ENCODE measurements around the gene ADAMTS20.
"Not testable (repeated sequence)": the region's sequence is repeated elsewhere in the genome, so short reads cannot be mapped to it uniquely, and the experiment has no call there.

Gene ADAMTS20

DNA sequence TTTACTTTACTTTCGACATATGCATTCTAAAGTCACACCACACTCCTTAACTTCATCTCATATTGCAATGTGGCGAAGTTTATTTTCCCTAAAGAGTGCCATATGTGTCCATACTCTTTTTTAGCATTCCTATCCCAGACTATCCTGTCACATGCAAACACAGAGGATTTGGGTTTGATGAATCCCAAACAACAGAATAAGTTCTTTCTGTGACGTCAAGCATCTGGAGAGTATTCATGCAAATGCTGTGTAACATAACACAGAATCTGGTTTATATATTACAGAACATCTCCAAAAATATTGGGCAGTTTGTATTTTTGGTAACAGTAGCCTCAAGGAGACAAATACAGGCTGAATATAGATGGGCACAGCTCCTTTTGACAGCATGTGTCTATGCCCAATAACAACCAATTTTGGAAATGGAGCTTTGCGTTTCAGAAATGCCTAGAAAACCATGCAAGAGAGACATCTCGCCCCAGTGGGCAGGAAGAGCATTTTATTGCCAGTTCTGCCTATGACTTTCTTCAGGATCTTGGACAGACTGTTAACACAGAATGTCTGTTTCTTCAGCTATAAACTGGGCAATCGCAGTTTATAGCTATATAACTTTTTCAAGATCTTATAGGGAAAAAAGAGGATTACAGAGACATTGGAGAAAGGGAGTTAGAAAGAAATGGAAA lies 190.8 kb downstream of the ADAMTS20 start:
- DNase-seq: no peak

DNA sequence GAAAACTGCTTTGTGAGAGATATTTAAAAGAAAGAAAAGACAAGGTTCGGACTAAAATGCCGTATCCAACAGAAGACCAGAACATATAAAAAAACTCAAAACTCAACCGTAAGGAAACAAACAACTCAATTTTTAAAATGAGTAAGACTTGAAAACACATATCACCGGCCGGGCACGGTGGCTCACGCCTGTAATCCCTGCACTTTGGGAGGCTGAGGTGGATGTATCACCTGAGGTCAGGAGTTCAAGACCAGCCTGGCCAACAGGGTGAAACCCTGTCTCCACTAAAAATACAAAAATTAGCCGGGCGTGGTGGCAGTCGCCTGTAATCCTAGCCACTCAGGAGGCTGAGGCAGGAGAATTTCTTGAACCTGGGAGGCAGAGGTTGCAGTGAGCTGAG lies 192.0 kb downstream of the ADAMTS20 start:
- DNase-seq: not testable (repeated sequence)

DNA sequence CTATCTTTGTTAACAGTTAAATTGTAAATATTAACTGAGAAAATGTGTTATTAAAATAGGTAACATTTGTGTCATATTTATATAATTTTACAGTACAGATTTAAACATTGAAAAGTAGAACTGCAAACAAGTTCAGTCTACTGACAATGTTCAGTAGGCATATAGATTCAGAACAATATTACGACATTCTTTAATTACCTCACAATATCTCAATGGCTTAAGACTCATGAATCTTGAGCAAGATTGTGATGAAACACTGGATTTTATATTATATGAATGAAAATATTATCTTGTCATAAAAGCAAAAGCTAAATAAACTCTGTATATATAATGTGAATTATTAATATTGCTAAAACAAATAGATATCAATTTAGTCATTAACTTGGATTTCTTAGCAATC lies 194.9 kb downstream of the ADAMTS20 start:
- DNase-seq: no peak

DNA sequence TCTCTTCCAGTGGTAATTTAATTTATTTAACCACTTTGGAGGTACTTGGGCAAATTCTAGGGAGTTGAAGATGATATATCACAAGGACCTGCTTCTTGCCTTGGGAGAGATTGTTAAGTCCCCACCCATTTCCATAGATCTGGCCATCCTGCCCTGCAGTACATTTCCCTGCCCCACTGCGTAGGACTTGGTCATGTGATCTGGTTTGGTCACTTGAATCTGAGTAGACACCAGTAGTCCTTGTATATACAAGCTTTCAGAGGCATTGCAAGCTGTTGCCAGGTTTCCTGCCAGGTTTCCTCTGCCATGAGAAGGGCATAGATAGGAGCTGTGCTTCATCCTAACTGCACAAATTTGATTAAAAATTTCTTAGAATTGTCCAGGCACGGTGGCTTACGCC lies 200.0 kb downstream of the ADAMTS20 start:
- DNase-seq: no peak

DNA sequence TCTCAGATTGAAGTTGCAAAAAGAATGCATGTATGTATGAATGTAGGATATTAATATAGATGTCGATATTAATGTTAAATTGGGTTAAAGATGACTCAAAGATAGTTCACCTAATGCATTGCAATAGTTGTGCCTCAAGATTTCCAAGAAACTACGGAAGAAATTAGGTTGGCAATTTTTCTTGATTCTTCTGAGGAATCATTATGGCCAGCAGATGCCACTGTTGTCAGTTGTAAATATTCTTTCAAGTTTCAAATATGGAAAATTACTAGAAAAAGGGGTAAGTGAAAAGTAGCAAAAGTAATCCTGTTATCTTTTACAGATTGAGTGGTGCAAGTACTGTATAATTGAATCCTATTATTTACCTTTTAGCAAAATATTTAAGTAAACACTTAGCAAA lies 202.1 kb downstream of the ADAMTS20 start:
- no peak for DNase-seq

DNA sequence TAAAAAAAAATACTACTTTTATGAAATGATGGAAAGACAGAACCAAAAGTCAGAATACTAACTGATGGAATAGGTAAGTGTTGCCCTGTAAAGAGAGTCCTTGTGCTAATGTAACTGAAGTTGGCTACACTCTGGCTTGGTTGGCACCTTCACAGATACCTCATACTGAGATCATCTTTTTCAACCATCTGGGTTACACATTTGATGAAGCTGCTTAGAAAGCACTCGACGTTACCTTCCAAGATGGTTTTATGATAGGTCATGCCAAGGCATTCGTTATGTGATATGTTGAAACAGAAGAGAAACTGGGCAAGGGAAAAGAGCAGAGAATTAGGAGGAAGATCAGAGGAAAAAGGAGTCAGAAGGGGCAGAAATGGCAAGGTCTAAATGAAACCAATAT lies 203.8 kb downstream of the ADAMTS20 start:
- no peak for DNase-seq

DNA sequence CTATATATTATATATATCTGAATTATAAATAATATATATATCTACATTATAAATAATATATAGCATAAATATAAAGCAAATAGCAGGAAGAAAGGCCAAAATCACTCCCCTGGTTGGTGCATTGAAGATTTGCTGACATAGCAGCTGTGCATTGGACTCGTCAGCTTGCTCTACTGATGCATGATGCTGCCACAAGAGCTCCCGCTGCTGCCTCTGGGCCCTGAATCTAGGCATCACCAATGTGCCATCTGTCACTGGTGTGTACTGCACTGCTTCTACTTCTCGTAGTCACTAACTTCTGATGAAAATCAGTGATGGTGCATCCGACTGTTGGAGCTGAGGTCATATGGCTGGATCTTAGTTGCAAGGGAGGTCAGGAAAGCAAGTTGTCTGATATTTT lies 205.0 kb downstream of the ADAMTS20 start:
- DNase-seq: no peak

DNA sequence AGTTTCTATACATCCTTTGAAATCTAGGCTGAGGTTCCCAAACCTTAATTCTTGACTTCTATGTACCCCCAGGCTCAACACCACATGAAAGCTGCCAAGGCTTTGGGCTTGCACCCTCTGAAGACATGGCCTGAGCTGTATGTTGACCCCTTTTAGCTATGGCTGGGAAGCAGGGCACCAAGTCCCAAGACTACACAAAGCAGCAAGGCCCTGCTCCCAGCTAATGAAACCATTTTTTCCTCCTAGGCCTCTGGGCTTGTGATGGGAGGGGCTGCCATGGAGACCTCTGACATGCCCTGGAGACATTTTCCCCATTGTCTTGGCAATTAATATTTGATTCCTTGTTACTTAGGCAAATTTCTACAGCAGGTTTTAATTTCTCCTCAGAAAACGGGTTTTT lies 207.0 kb downstream of the ADAMTS20 start:
- no peak for DNase-seq

DNA sequence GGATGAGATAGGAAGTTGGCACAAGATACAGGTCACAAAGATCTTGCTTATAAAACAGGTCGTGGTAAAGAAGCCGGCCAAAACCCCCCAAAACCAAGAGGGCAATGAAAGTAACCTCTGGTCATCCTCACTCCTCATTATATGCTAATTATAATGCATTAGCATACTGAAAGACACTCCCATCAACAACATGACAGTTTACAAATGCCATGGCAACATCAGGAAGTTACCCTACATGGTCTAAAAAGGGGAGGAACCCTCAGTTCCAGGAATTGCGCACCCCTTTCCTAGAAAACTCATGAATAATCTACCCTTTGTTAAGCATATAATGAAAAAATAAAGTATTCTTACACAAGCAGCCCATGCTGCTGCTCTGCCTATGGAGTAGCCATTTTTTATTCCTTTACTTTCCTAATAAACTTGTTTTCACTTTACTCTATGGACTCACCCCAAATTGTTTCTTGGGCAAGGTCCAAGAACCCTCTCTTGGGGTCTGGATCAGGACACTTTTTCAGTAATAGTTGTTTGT lies 210.2 kb downstream of the ADAMTS20 start:
- DNase-seq: not testable (repeated sequence)

DNA sequence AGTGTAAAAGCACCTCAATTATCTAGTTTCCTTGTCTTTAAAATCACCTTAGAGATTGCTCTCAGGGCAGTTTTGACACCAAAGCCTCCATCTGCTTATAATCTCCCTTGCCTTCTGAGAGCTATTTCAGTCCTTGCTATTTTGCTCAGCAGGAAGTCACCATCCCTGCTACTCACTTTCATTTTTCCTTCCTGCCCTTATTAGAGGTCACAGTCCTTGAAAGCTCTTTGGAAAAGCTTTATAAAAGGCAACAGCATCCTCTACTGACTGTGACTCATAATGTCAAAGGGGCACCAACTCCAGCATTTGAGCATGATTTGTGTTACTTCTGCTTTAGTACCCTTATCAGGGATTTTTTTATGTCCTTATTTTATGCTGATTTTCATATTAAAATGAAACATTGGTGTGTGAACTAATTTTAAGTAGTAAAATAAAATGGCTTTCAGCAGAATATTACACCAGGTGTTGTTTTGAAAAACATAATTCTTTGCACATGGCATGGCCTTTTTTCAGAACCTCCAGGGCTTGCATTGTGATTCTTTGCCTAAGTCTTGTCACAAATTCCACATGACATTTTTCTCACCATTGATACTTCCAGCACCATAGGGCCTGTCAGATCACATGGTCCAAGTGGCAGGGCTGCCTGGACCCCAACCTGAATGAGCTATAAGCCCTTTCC lies 213.0 kb downstream of the ADAMTS20 start:
- DNase-seq: no peak

DNA sequence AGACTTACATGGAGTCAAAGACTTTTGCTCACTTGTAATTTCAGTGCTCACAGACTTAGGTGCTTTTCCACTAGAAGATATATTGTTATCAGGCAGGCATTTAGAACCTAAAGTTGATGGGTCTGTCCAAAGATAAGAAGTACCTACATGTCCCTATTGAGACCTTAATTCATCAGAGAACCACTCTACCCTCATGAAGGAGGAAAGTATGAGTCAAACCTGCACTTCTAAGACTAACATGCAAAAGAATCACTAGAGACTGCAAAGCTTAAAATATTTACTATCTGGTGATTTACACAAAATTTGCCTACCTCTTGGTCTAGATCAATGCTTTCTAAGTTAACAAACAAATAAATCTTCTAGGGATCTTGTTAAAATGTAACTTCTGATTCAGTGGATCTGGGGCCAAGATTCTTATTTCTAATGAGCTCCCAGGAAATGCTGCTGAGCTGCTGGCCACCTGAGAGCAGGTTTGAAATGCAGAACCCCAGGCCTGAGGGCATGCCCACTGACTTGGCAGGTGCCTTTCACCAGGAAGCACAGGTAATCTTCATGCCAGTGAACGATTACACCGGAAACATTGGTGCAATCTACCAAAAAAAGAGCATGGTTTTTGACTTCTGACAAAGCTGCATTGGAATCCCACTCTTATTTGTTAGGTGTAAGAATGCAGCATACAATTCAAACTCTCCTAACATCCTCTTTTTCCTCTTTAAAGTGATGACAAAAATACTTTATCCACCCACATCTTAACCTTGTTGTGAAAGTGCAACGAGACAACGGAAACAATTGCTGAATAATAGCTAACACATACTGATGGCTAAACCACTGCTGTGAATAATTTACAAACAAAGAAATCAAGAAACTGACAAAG lies 214.2 kb downstream of the ADAMTS20 start:
- no peak for DNase-seq

DNA sequence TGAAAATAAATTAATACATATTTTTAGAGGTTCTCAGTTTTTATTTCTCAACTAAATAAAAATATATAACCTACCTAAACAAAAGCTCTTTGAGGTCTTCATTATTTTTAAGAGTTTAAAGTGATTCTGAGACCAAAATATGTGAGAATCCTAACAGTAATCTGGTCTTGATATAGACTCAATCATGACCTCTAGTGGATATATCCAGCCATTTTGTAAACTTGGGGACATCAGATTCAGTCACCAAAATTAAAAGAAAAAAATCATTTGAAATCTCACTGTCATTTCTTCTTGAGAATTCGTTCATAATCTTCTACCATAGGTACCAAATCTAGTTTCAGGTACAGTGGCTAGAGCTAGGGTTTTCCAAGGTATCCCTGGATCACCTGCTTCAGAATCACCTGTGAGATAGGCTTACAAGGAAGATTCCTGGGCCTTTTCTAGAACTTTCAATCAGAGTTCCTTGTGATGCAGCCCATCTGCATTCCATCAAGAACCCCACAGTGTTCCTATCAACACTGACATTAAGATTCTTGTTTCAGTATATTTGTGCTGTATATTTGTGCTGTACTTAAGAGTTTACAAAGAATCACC lies 214.9 kb downstream of the ADAMTS20 start:
- DNase-seq: no peak

DNA sequence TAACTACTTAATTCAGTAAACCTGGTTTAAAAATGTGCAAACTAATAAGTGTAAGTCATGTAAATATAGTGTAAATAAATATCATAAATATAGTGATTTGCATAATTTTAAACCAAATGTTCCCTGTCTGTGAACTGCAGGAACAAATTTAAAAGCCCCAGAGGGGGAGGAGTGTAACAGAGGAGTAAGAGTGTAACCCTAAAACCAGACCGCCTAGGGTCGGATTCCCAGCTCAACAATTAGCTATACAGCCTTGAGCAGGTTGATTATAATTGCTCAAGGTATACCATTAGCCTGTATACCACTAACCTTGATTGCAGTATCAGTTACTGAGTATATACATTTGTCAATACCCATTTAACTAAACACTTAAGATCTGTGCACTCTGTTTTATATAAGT lies 218.4 kb downstream of the ADAMTS20 start:
- DNase-seq: no peak

DNA sequence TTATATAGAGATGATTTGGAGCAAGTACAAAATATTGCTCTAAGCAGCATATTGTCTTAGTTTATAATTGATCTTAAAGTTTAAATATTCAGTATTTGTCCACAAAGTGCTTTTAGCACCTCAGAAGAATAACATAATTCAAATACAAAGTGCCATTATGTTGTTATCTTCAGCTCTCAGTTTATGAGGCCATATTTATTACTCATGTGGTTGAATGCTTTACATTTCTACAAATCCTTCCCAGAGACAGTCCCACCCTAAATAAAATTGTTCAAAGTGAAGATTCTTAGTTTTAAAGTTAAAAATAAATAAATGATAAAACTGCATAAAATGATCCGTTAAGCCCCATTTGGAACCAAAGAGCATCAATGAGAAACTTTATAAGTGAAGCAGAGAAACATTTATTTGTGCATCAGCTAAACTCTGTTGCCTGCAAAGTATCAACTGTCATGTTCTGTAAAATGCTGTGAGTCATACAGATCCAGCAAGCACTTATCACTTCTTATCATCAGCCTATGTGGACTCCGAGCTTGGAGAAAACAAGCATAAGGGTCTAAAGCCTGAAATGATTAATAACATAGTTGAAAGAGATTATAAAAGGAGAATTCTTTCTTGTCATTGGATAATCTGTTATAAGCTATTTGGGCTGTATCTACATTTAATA lies 218.9 kb downstream of the ADAMTS20 start:
- no peak for DNase-seq

DNA sequence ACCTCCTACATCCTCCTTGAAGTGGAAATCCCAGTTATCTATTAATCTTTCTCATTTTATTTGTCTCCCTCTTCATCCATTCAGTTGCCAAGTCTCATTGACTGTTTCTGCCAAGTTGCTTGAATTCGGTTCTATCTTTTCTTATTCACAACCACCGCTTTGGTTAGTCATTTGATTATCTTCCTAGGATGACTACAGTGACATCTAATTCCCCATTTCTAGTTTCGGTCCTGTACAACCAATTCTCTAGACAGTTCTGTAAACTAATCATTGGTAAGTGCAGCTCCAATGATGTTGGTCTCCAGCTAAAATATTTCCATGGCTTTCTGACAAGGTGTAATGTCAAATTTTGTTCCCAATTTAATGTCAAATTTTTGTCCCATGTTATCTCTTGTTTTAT lies 220.1 kb downstream of the ADAMTS20 start:
- DNase-seq: no peak

DNA sequence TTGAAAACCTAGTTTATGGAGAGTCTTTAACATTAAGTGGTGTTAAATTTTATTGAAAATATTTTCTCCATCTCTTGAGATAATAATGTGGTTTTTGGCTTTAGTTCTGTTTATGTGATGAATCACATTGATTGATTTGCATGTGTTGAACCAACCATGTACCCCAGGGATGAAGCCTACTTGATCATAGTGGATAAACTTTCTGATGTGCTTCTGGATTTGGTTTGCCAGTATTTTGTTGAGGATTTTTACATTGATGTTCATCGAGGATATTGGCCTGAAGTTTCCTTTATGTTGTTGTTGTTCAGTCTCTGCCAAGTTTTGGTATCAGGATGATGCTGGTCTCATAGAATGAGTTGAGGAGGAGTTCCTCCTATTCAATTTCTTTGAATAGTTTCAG lies 222.6 kb downstream of the ADAMTS20 start:
- DNase-seq: no peak

DNA sequence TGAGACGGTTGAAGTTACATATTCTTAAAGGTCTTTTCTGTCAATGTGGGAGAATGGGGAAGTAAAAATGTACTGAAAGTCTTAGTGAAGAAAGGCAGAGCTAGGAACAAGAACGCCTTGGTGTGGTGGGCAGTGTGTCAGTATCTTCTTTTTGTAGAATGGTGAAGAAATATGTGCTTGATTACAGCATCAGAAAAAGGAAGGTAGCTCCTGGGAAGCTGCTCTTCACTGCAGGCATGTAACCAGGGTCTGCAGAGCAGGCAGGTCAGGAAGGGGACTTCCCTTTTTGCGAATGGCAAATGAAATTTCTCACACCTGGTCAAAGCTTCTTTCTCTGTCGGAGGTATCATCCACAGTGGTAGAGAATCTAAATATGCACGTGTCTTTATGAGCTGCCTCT lies 226.2 kb downstream of the ADAMTS20 start:
- no peak for DNase-seq

DNA sequence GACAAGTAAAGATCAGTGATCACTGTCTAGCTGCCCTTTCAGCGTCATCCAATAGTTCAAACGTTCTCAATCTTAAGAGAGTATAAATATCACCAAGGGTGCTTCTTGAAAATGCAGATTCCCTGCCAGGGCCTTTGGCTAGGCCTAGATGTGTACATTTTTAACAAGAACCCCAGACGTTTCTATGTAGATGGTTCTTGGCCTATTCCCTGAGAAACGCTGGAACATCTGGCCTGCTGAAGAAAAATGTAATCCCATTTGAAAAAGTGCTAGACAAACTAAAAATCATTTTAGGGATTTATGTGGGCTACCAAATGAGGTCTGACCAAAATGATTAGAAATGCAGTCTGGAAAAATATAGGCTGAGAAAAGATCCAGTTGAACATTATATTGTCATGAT lies 231.7 kb downstream of the ADAMTS20 start:
- DNase-seq: no peak

DNA sequence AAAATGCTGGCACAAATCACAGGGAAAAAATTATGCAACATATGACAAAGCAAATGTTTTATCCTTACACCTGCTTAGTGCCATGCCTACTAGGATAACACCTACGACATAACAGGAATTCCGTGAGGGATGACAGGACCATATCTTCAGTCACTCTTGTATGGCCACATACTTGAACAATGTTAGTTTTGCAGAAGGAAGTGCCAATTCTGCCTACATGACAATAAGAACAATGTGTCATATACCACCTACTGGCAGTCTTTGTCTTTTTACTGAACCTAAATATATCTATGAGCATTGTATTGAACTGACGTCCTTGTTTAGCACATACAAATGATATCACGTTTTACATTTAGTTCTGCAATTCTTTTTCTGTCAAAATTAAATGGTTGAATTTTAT lies 234.0 kb downstream of the ADAMTS20 start:
- DNase-seq: no peak

DNA sequence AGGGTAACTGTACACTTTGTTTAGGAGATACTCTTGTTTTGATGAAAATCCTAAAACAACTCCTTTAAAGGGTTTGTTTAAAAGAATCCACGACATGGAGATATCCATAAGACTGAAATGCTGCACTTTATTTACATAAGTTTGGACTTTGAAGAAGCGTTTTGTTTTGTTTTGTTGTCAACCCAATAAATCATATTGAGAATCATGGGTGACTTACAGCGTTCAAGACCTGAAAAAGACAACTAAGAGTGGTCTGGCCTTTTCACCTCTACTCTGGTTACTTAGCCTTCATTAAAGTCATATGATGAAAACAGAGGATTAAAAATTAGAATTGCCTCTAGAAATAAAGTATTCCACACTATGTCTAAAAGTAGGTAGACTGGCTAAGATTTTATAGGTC lies 234.8 kb downstream of the ADAMTS20 start:
- DNase-seq: no peak

DNA sequence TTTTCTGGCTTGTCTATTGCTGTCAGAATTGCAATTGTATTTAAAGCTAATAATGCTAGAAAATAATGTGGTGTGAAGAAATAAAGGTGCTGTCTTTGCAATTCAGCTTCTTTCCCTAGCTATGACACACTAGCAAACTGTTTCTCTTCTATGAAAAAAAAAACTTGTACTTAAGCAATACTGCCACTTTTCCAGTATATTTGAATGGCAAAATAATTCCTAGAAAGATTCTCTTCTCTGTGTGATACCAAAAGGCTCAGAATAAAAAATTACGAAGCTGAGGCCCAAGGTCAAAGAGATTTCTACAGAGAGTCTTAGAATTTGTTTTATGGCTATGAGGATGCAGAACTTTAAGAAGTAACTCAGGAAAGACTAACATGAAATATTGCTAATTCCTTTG lies 235.5 kb downstream of the ADAMTS20 start:
- no peak for DNase-seq

DNA sequence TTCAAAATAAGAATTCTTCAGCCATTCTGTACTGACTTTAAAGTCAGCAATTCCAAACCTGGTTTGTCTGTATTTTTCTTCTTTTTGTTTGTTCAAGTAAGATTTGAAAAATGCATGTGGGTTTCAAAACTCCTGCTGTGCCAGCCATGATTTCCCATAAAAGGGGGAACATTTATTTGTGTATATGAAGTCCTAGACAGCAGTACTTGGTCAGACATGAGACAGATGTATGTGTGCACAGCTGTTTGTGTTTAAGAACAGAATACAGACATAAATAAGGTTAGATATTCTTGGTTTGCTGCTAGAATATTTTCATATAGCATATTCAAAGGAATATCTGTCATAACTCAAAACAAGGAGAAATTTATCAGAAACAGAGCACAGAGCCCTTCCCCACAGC lies 236.0 kb downstream of the ADAMTS20 start:
- no peak for DNase-seq

Data from stimulated activated CD8-positive, alpha-beta memory T cell treated with anti-CD3 and anti-CD28 coated beads, Interleukin-4, amount 100 ng/mL, for 48 hours (primary cell).